Jurkat, Clone E6-1 (cell line): Measurements from ENCODE around the gene KNTC1.
"Not testable (repeated sequence)": the region's sequence is repeated elsewhere in the genome, so short reads cannot be mapped to it uniquely, and the experiment has no call there.

Experiments
- DNase-seq: peaks from one replicate; pipeline ENCODE4 v3.0.0-alpha.2; 2011; ENCODE audit warnings: low read depth, low spot score
- H3K4me3 ChIP-seq: 2 replicates; pipeline ENCODE4 v1.5.1; 2011; ENCODE audit warnings: mild to moderate bottlenecking, low read length, control low read depth, moderate library complexity

KNTC1 gene

DNA sequence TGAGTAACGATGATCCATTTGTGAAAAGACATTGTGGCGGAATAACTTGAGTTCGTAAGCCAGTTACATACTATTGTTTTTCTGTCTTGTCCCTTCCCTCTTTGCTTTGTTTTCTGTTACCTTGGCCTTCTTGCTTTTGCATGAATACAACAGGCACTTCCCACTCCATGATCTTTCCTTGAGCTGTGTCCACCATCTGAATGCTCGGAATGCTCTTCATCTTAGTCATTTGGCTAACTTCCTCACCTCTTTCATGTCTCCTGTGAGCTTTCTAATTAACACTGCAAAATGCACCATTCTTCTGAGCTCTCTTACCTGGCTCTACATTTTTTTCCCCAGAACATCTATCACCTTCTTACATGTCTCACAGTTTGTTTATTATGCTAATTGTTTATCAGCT is 10.0 kb downstream of the KNTC1 start:
- no peak for DNase-seq
- H3K4me3 ChIP-seq = no peak overlapping the region

DNA sequence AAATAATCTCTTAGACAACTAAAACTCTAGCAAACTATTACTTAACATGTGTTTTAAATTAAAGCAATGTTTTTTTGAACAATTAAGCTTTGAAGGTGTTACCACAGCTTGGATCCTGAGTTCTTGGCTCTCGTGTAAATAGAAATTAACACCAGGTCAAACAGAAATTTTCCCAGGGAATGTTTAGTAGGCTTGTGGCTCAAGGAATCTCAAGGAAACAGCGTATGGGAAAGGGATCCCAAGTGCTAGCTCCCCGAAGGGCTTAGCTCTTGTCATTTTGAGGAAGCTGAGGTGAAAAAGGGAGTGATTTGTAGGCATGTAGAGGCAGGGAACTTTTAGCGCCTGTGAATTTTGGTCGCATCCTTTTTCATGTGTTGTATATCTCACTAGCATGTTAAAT is 11.4 kb downstream of the KNTC1 start:
- no peak for DNase-seq
- H3K4me3 ChIP-seq = no peak overlapping the region

DNA sequence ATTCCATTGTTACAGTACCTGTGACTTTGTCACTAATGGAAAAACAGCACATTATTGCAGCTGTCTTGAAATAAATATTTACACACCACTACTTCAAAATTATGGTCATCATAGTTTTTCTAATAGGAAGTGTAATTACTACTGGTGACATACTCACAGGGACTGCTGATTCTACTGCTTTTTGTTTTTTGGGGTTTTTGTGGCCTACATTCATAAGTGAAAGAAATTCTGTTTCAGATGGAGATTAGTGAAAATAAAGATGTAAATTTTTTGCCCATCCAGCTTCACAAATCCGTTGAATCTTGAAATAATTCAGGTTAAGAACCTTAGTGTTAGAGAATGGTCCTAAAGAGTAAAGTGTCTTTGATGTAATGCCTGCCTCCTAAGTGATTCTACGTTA is 17.5 kb downstream of the KNTC1 start:
- no peak overlapping the region for H3K4me3 ChIP-seq

DNA sequence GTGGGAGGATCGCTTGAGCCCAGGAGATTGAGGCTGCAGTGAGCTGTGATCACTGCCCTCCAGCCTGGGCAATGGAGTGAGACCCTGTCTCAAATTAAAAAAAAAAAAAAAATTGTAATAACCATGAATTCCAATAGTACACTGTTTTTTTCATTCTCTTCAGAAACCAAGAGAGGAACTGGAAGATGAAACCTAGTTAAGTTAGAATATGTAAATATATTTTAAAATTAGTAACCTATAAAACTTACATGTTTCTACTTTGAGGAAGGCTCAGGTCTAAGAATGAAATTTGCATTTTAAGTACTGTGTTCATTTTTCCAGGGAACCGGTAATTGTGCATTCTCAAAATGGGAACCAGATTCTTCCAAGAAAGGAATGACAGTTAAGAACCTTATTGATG is 18.8 kb downstream of the KNTC1 start:
- no peak overlapping the region for H3K4me3 ChIP-seq
- DNase-seq = no peak

More for the DNA sequence above, 17.5 kb downstream of the KNTC1 start:
- no peak for DNase-seq

DNA sequence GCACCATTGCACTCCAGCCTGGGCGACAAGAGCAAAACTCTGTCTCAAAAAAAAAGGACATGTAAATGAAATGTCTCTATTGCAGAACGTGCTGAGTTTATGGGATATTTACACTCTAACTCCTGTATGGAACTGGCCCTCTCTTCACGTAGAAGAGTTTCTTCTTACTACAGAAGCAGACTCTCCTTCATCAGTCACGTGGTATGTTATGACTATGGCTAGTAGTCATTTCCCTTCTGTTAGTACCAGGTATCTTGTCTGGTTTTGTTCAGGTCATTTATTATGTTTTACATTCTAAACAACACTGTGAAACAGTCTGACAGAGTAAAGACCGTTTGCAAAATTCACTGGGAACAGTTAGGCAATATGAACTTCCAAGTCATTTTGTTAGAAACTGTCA is 20.3 kb downstream of the KNTC1 start:
- no peak for DNase-seq

DNA sequence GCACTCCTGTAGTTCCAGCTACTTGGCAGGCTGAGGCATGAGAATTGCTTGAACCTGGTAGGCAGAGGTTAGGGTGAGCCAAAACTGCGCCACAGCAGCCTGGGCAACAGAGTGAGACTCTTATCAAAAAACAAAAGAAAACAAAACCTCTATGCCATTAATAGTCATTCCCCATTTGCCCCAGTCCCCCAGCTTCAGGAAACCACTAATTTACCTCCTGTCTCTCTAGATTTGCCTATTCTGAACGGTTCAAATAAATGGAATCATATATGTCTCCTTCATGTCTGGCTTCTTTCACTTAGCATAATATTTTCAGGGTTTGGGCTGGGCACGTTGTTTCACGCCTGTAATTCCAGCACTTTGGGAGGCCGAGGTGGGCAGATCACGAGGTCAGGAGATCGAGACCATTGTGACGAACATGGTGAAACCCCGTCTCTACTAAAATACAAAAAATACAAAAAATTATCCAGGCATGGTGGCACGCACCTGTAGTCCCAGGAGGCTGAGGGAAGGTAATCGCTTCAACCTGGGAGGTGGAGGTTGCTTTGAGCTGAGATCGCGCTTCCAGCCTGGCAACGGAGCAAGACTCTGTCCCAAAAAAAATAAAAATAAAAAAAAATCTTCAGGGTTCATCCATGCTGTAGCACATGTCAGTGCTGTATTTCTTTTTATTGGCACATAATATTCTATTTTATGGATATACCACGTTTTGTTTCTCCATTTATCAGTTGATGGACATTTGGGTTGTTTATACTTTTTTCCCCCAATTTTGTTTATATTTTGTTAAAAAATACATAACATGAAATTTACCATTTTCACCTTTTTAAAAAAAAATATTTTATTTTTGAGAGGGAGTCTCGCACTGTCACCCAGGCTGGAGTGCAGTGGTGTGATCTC is 31.9 kb downstream of the KNTC1 start:
- H3K4me3 ChIP-seq = no peak overlapping the region
- DNase-seq = no peak

More for the DNA sequence above, 20.3 kb downstream of the KNTC1 start:
- no peak overlapping the region for H3K4me3 ChIP-seq

DNA sequence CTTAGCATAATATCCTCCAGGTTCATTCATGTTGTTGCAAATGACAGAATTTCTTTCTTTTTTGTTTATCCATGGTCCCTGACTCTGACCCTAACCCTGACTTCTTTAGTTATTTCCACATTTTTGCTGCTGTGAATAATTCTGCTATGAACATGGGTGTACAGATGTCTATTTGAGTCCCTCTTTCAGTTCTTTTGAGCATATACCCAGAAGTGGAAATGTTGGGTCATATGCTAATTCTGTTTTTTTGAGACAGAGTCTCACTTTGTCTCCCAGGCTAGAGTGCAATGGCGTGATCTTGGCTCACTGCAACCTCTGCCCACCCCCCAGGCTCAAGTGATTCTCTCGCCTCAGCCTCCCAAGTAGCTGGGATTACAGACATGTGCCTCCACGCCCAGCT is 33.1 kb downstream of the KNTC1 start:
- H3K4me3 ChIP-seq = no peak overlapping the region
- DNase-seq = no peak

DNA sequence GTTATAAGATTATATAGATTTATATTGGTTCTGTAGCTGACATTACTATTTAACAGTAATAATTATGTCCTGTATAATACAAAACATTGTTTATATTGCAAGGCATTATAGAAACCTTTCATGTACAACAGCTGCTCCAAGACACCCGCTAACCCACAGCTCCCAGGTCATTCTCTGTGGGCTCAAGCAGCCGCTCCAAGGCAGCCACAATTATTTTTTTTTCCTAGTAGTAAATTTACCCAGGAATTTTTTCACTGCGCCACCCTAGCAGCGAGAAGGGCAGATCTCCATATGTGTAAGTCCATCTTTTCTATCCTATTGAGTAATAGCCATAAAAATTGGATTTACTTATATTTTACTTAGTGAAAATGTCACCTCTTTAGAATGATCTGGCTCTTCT is 36.3 kb downstream of the KNTC1 start:
- H3K4me3 ChIP-seq = no peak overlapping the region
- DNase-seq = no peak

DNA sequence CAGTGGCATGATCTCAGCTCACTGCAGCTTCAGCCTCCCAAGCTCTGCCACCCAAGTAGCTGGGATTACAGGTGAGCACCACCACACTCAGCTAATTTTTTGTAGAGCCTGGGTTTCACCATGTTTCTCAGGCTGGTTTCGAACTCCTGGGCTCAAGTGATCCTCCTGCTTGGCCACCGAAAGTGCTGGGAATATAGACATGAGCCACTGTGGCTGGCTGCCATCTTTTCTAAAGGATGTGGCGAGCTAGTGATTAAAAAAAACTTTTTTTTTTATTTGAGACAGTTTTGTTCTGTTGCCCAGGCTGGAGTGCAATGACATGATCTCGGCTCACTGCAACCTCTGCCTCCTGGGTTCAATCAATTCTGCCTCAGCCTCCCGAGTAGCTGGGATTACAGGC is 39.8 kb downstream of the KNTC1 start:
- DNase-seq, H3K4me3 ChIP-seq: not testable (repeated sequence)

DNA sequence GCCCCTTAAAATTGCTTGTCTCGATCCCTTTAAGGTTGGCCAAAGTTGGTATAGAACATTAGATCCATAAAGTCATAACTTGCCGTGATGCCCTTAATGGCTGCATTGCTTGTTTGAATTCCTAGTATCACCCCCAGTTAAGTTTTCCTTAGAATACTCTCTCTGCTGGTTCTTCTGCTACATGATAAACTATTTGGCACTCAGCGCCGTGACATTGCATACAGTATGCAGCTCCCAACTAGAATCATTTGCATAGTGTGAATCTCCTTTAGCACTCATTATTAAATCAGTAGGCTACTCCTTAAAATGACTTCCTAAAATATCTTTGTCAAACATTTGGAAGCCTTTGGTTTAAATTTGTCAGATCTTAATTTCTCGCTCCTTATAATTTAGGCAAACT is 42.2 kb downstream of the KNTC1 start:
- no peak overlapping the region for H3K4me3 ChIP-seq
- DNase-seq = no peak

DNA sequence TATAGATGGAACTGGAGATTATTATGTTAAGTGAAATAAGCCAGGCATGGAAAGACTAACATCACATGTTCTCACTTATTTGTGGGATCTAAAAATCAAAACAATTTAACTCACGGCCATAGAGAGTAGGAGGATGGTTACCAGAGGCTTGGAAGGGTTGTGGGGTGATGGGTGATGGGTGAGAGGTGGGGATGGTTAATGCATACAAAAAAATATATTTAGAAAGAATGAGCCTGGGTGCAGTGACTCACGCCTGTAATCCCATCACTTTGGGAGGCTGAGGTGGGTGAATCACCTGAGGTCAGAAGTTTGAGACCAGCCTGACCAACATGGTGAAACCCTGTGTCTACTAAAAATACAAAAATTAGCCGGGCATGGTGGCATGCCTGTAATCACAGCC is 43.0 kb downstream of the KNTC1 start:
- not testable (repeated sequence) for DNase-seq

DNA sequence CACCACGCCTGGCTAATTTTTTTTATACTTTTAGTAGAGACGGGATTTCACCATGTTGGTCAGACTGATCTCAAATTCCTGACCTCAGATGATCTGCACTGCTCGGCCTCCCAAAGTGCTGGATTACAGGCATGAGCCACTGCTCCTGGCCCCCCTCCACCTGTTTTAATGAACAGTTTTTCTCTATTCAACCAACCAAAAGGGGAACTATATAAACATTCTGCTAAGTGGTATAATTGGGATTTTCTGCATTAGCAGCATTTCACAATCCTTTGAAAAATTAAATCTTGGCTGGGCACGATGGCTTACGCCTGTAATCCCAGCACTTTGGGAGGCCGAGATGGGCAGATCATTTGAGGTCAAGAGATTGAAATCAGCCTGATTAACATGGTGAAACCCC is 44.8 kb downstream of the KNTC1 start:
- H3K4me3 ChIP-seq = no peak overlapping the region
- no peak for DNase-seq

More for the DNA sequence above, 43.0 kb downstream of the KNTC1 start:
- H3K4me3 ChIP-seq = not testable (repeated sequence)

DNA sequence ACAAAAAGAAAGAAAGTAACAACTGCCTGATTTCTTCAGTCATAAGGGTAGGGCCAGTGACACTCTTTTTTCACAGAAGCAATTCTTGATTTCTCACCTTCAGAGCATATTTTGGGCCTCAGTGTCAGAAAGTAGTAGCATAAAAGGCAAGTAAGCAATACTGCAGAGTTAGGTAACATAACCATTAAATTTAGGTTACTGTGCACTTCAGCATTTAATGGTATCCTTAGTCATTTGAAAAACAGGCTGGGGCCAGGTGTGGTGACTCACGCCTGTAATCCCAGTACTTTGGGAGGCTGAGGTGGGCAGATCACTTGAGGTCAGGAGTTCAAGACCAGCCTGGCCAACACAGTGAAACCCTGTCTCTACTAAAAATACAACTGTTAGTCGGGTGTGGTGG is 56.2 kb downstream of the KNTC1 start:
- H3K4me3 ChIP-seq, DNase-seq: not testable (repeated sequence)

DNA sequence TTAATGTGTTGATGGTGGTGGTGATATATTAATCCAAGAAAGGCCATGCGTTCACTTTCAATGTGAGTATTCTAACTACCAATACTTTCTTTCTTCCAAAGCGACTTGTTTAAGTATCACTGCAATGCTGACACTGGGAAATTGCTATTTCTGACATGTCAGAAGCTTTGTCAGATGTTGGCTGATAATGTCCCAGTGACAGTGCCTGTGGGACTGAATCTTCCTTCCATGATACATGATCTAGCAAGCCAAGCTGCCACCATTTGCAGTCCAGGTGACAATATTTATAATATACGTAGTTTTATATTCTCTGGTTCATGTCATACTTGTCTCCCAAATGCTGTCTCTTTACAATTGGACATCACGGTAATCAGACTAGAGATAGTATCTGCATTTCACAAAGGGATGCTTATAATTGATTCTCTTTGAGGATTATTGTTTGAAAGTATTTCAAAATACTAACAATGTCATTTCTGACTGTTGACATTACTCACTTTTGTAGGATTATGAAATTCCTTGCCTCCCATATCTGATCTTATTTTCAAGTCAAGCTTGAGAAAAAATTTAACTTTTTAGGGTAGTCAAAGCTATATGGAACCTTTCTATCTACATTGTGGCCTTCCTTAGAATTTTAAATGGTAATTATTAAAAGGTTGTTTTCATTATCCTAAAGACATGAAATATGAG is 57.3 kb downstream of the KNTC1 start:
- H3K4me3 ChIP-seq = no peak overlapping the region
- DNase-seq = no peak

DNA sequence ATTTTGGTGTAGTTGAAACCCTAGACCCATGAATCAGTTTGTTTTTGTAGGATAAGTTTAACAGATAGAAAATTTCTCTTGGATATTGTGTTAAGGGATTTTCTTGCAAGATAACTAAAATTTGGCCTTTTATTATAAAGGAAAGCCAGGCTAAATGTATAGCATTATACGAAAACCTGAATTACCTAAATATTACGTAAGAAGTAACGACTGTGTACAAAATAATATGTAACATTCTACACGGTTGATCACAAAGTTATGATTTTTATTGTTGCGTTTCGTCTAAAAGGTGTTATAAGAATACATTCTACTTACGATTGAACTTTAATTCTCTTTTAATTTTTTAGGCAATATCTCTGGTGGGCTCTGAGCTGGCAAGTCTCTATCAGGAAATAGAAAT is 63.9 kb downstream of the KNTC1 start:
- H3K4me3 ChIP-seq = no peak overlapping the region
- no peak for DNase-seq

DNA sequence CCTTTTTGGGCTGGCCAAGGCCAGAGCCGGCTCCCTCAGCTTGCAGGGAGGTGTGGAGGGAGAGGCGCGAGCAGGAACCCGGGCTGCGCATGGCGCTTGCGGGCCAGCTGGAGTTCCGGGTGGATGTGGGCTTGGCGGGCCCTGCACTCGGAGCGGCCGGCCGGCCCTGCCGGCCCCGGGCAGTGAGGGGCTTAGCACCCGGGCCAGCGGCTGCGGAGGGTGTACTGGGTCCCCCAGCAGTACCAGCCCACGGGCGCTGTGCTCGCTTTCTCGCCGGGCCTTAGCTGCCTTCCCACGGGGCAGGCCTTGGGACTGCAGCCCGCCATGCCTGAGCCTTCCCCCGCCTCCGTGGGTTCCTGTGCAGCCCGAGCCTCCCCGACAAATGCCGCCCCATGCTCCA is 64.9 kb downstream of the KNTC1 start:
- DNase-seq, H3K4me3 ChIP-seq: not testable (repeated sequence)

DNA sequence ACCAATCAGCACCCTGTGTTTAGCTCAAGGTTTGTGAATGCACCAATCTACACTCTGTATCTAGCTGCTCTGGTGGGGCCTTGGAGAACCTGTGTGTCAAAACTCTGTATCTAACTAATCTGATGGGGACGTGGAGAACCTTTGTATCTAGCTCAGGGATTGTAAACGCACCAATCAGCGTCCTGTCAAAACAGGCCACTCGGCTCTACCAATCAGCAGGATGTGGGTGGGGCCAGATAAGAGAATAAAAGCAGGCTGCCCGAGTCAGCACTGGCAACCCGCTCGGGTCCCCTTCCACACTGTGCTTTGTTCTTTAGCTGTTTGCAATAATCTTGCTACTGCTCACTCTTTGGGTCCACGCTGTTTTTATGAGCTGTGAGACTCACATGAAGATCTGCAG is 65.5 kb downstream of the KNTC1 start:
- not testable (repeated sequence) for H3K4me3 ChIP-seq

DNA sequence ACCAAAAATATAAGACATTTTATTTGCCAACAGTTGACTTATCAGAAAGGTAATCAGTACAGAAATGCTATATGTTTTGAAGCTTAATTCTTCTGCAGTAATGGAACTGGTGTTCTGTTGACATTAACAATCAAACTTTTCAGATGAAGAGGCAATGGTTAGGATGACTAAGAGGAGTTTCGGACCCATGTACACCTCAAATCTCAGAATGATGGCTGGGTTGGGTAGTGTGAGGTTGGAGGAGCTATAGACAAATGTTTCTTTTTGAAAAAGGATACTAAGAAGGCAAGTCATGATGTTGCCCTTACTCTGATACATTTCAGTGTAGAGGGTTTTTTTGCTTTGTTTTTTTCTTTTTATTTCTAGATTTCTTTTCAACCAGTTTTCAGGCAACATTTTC is 66.9 kb downstream of the KNTC1 start:
- no peak for DNase-seq
- H3K4me3 ChIP-seq = no peak overlapping the region

More for the DNA sequence above, 65.5 kb downstream of the KNTC1 start:
- not testable (repeated sequence) for DNase-seq

DNA sequence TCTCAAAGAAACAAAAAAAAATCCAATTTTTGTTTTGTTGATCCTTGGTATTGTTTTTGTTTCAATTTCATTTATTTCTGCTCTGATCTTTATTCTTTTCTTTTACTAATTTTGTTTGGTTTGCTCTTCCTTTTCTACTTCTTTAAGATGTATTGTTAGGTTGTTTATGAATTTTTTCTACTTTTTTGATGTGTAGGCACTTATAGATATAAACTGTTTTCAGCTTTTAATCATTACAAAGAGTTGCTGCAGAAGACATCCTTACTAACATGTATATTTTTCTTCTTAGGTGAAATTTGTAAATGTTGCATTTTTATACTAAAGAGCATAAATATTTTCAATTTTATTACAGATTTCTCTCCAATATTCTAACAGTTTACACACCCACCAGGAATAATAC is 69.8 kb downstream of the KNTC1 start:
- H3K4me3 ChIP-seq = no peak overlapping the region
- DNase-seq = no peak

DNA sequence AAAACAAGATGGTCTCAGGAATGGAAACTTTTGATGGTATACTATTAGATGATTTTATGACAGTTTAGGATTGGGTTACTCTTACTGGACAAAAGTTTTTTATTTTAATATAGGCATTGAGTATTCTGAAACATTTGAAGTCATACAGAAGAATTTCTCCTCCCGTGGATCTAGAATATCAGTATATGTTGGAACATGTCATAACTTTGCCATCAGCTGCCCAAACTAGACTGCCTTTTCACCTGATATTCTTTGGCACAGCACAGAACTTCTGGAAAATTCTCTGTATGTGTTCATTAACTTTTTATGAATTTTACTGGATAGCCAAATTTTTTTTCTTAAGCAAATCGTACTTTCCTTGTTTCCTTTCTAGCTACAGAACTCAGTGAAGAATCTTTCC is 75.4 kb downstream of the KNTC1 start:
- H3K4me3 ChIP-seq = no peak overlapping the region
- no peak for DNase-seq

DNA sequence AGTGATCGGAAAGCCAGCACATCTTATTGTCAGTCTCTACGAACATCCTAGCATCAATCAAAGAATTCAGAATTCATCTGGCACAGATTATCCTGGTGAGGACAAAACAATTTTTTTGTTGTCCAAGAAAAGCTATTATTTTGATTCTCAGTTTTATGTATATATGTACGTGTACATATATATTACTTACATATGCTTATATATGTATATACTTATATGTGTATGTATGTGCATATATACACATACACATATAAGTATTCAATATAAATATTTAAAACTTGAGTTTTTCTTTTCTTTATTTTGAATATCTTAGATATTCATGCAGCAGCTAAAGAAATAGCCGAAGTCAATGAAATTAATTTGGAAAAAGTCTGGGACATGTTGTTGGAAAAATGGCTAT is 77.9 kb downstream of the KNTC1 start:
- no peak for DNase-seq
- H3K4me3 ChIP-seq = no peak overlapping the region
